ENCODE measurements around the gene AP1G2.

Gene AP1G2

DNA sequence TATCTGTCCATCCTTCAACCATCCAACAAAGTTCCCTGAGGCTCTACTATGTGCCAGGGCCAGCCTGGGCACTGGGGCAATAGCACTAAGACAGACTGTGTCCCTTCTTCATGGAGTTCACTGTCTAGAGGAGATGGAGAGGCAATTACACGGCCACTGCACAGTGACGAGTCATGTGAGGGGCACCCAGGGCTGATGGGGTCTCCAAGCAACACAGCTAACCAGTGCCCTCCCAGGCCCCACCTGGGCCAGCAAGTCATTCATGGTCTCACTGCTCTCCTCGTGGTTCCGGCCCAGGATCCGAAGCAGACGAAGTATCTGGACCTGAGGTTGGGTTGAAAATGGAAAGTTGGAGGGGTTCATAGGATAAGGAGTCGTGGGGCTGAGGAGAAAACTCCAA lies 2.7 kb downstream of the AP1G2 start:
- peaks cover 39% of the 10 kb centered on the region for H3K36me3 ChIP-seq (replicated peaks; ENCODE audit: low read depth, low read length)

GRCh38 chr14:23564181-23564812 lies 3.3 kb downstream of the AP1G2 start:
- Histone ChIP-seq H3K79me2 (ENCODE audit: low read length) (peaks cover 12% of the 10 kb centered on the region), H4K20me1 (ENCODE audit: insufficient read depth, low read length) (no peaks in the 10 kb centered on the region), H3K4me3 (ENCODE audit: low read length) (no peak overlapping the region), H3K9ac (ENCODE audit: low read length) (no peak overlapping the region), H3K4me1 (ENCODE audit: low read length) (peaks cover 17% of the 10 kb centered on the region), H3K27ac (ENCODE audit: low read length) (no peak overlapping the region), H3K36me3 (replicated peaks; ENCODE audit: low read depth, low read length) (peaks cover 42% of the 10 kb centered on the region), H3K4me2 (ENCODE audit: low read length) (no peak overlapping the region), H2AFZ (ENCODE audit: low read depth, low read length) (no peak overlapping the region), H3K27me3 (ENCODE audit: low read depth, low read length) (no peaks in the 10 kb centered on the region), H3K9me3 (ENCODE audit: insufficient read depth, low read length) (no peaks in the 10 kb centered on the region)
- TF ChIP-seq, protein P1, sequence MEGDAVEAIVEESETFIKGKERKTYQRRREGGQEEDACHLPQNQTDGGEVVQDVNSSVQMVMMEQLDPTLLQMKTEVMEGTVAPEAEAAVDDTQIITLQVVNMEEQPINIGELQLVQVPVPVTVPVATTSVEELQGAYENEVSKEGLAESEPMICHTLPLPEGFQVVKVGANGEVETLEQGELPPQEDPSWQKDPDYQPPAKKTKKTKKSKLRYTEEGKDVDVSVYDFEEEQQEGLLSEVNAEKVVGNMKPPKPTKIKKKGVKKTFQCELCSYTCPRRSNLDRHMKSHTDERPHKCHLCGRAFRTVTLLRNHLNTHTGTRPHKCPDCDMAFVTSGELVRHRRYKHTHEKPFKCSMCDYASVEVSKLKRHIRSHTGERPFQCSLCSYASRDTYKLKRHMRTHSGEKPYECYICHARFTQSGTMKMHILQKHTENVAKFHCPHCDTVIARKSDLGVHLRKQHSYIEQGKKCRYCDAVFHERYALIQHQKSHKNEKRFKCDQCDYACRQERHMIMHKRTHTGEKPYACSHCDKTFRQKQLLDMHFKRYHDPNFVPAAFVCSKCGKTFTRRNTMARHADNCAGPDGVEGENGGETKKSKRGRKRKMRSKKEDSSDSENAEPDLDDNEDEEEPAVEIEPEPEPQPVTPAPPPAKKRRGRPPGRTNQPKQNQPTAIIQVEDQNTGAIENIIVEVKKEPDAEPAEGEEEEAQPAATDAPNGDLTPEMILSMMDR (IDR thresholded peaks at IDR 0.05; ENCODE audit: low read depth, low read length) = no peak
- no peak for TF ChIP-seq EZH2phosphoT487 (IDR thresholded peaks at IDR 0.05; ENCODE audit: low read depth)

More for the DNA sequence above, 2.7 kb downstream of the AP1G2 start:
- no peak for TF ChIP-seq EZH2phosphoT487 (IDR thresholded peaks at IDR 0.05; ENCODE audit: low read depth)
- TF ChIP-seq, protein P1 (IDR thresholded peaks at IDR 0.05; ENCODE audit: low read depth, low read length) = no peak
- H4K20me1 ChIP-seq (ENCODE audit: insufficient read depth, low read length) = no peaks in the 10 kb centered on the region
- peaks cover 12% of the 10 kb centered on the region for H3K79me2 ChIP-seq (ENCODE audit: low read length)
- no peak overlapping the region for H3K27ac ChIP-seq (ENCODE audit: low read length)
- H3K27me3 ChIP-seq (ENCODE audit: low read depth, low read length) = no peaks in the 10 kb centered on the region
- no peak overlapping the region for H3K4me2 ChIP-seq (ENCODE audit: low read length)
- H3K9me3 ChIP-seq (ENCODE audit: insufficient read depth, low read length) = no peaks in the 10 kb centered on the region
- H3K4me3 ChIP-seq (ENCODE audit: low read length) = no peak overlapping the region
- peaks cover 17% of the 10 kb centered on the region for H3K4me1 ChIP-seq (ENCODE audit: low read length)
- no peak overlapping the region for H2AFZ ChIP-seq (ENCODE audit: low read depth, low read length)
- no peak overlapping the region for H3K9ac ChIP-seq (ENCODE audit: low read length)

- no peak overlapping the region for H2AFZ ChIP-seq (ENCODE audit: low read depth, low read length)
- H3K4me3 ChIP-seq (ENCODE audit: low read length) = no peak overlapping the region
- H3K9ac ChIP-seq (ENCODE audit: low read length) = no peak overlapping the region
- TF ChIP-seq EZH2phosphoT487 (IDR thresholded peaks at IDR 0.05; ENCODE audit: low read depth) = no peak
- TF ChIP-seq, protein P1 (IDR thresholded peaks at IDR 0.05; ENCODE audit: low read depth, low read length) = no peak
- H4K20me1 ChIP-seq (ENCODE audit: insufficient read depth, low read length) = no peaks in the 10 kb centered on the region
- H3K27me3 ChIP-seq (ENCODE audit: low read depth, low read length) = no peaks in the 10 kb centered on the region
- H3K27ac ChIP-seq (ENCODE audit: low read length) = no peak overlapping the region
- H3K79me2 ChIP-seq (ENCODE audit: low read length) = peaks cover 15% of the 10 kb centered on the region
- peaks cover 48% of the 10 kb centered on the region for H3K36me3 ChIP-seq (replicated peaks; ENCODE audit: low read depth, low read length)
- peaks cover 12% of the 10 kb centered on the region for H3K4me1 ChIP-seq (ENCODE audit: low read length)
- no peak overlapping the region for H3K4me2 ChIP-seq (ENCODE audit: low read length)
- no peaks in the 10 kb centered on the region for H3K9me3 ChIP-seq (ENCODE audit: insufficient read depth, low read length)
These were observed 4.0 kb downstream of the AP1G2 start for GRCh38 chr14:23563473-23564180.

DNA sequence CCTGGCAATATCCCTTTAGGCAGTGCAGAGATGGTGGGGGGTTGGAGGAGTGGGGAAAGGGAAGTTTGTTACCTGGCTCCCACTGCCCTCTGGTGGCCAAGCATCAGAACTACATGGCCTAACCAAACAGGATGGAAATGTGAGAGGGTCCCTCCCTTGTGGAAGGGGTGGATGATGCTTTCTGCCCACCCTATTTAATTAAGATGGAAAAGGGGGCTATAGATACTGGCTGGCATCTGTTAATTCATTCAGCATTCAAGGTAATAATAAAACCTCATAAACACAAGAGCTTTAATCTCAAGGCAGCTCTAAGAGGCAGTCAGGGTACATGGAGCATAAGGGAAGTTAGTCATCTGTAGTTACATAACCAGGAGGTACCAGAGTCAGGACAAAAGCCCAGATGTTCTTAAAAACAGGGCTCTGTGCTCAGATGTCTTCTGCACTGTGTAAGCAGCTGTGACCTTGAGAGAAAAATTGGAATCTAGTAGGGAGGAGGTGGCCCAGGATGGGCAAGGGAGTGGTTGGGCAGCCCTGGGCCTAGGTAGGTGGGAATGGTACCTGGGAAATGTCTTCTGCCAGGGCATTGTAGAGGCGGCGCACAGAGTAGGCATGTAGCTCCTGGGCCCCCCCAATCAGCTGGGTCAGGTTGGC lies 4.6 kb downstream of the AP1G2 start:
- Histone ChIP-seq H3K27me3 (ENCODE audit: low read depth, low read length) (no peaks in the 10 kb centered on the region), H3K9me3 (ENCODE audit: insufficient read depth, low read length) (no peaks in the 10 kb centered on the region), H3K4me2 (ENCODE audit: low read length) (no peak overlapping the region), H3K4me3 (ENCODE audit: low read length) (no peak overlapping the region), H3K27ac (ENCODE audit: low read length) (no peak overlapping the region), H3K4me1 (ENCODE audit: low read length) (peaks cover 8% of the 10 kb centered on the region), H4K20me1 (ENCODE audit: insufficient read depth, low read length) (no peaks in the 10 kb centered on the region), H3K9ac (ENCODE audit: low read length) (no peak overlapping the region), H3K36me3 (replicated peaks; ENCODE audit: low read depth, low read length) (peaks cover 55% of the 10 kb centered on the region), H3K79me2 (ENCODE audit: low read length) (peaks cover 22% of the 10 kb centered on the region), H2AFZ (ENCODE audit: low read depth, low read length) (no peak overlapping the region)
- no peak for TF ChIP-seq EZH2phosphoT487 (IDR thresholded peaks at IDR 0.05; ENCODE audit: low read depth)
- TF ChIP-seq, protein P1 (IDR thresholded peaks at IDR 0.05; ENCODE audit: low read depth, low read length) = peak; percentile 80
